ENCODE results near the gene VPS37C. TPM values are rescaled to one million over a fixed set of nuclear protein-coding genes. Genes with fewer than 3 reads are reported as not detected.

VPS37C gene
- total and polyA plus RNA-seq, 4 donors, result 2.6 to 6.1 (median 5.1) TPM

DNA sequence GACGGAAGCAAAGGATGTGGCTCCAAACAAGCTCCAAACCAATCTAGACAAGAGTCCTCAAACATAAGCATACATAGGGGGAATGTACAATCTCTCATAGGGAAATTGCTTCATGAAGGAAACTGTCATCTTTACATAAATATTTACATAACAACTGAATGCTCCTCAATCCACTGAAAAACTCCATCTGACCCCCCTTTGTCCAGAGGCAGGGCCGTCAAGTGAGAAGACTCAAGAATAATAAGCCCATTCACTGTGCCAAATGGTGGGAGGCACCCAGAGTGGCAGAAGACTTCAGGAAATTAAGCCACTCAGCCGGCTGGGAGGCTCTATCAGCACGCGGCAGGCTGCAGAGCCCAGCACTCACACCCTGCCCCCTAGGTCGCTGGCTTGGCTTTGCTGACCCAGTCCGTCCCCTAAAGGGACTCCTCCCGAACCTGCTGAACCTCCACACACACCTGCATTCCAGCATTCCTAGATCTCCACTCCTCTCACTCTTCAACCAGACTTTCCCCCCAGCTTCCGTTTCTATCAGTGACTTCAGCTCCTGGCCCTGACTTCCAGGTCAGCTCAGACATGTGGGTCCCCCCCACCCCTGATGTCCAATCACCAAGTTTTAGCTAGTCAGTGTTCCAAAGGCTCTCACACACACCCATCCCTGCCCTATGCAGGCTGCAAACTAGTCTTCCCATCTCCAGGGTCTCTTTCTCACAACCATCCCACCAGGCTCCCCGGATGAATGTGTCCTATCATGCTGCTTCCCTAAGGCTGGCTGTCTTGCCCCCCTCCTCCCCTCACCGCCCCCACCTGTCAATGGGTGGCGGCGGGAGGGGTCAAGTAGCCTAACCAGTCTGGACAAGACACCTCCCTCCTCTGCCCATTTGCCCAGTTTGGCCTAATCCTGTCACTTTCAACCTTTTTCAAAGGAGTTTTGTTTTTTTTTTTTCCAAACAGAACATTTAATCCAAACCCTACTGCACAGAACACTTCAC lies 11.3 kb downstream of the VPS37C start:
- no peak for TF ChIP-seq HNF4A (conservative IDR thresholded peaks at IDR 0.05)
- TF ChIP-seq FOXA1 (IDR thresholded peaks at IDR 0.05), result no peak
- no peak for TF ChIP-seq SP1 (IDR thresholded peaks at IDR 0.05)
- TF ChIP-seq, protein P1, sequence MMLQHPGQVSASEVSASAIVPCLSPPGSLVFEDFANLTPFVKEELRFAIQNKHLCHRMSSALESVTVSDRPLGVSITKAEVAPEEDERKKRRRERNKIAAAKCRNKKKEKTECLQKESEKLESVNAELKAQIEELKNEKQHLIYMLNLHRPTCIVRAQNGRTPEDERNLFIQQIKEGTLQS (IDR thresholded peaks at IDR 0.05), result no peak
- no peak for TF ChIP-seq NR2F2 (IDR thresholded peaks at IDR 0.05)
- no peak for TF ChIP-seq YY1 (IDR thresholded peaks at IDR 0.05)
- TF ChIP-seq, protein P2, sequence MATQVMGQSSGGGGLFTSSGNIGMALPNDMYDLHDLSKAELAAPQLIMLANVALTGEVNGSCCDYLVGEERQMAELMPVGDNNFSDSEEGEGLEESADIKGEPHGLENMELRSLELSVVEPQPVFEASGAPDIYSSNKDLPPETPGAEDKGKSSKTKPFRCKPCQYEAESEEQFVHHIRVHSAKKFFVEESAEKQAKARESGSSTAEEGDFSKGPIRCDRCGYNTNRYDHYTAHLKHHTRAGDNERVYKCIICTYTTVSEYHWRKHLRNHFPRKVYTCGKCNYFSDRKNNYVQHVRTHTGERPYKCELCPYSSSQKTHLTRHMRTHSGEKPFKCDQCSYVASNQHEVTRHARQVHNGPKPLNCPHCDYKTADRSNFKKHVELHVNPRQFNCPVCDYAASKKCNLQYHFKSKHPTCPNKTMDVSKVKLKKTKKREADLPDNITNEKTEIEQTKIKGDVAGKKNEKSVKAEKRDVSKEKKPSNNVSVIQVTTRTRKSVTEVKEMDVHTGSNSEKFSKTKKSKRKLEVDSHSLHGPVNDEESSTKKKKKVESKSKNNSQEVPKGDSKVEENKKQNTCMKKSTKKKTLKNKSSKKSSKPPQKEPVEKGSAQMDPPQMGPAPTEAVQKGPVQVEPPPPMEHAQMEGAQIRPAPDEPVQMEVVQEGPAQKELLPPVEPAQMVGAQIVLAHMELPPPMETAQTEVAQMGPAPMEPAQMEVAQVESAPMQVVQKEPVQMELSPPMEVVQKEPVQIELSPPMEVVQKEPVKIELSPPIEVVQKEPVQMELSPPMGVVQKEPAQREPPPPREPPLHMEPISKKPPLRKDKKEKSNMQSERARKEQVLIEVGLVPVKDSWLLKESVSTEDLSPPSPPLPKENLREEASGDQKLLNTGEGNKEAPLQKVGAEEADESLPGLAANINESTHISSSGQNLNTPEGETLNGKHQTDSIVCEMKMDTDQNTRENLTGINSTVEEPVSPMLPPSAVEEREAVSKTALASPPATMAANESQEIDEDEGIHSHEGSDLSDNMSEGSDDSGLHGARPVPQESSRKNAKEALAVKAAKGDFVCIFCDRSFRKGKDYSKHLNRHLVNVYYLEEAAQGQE (IDR thresholded peaks at IDR 0.05), result no peak
- TF ChIP-seq RAD21 (IDR thresholded peaks at IDR 0.05), result no peak
- TF ChIP-seq, protein P3, sequence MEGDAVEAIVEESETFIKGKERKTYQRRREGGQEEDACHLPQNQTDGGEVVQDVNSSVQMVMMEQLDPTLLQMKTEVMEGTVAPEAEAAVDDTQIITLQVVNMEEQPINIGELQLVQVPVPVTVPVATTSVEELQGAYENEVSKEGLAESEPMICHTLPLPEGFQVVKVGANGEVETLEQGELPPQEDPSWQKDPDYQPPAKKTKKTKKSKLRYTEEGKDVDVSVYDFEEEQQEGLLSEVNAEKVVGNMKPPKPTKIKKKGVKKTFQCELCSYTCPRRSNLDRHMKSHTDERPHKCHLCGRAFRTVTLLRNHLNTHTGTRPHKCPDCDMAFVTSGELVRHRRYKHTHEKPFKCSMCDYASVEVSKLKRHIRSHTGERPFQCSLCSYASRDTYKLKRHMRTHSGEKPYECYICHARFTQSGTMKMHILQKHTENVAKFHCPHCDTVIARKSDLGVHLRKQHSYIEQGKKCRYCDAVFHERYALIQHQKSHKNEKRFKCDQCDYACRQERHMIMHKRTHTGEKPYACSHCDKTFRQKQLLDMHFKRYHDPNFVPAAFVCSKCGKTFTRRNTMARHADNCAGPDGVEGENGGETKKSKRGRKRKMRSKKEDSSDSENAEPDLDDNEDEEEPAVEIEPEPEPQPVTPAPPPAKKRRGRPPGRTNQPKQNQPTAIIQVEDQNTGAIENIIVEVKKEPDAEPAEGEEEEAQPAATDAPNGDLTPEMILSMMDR (IDR thresholded peaks at IDR 0.05; ENCODE audit: low read depth, low read length, missing input control), result no peak
- no peak for TF ChIP-seq TAF1 (conservative IDR thresholded peaks at IDR 0.05)
- TF ChIP-seq, protein P4, sequence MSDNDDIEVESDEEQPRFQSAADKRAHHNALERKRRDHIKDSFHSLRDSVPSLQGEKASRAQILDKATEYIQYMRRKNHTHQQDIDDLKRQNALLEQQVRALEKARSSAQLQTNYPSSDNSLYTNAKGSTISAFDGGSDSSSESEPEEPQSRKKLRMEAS (IDR thresholded peaks at IDR 0.05), result no peak
- TF ChIP-seq HNF4G (IDR thresholded peaks at IDR 0.05), result no peak
- TF ChIP-seq FOXA2 (IDR thresholded peaks at IDR 0.05), result no peak
- TF ChIP-seq, protein P5, sequence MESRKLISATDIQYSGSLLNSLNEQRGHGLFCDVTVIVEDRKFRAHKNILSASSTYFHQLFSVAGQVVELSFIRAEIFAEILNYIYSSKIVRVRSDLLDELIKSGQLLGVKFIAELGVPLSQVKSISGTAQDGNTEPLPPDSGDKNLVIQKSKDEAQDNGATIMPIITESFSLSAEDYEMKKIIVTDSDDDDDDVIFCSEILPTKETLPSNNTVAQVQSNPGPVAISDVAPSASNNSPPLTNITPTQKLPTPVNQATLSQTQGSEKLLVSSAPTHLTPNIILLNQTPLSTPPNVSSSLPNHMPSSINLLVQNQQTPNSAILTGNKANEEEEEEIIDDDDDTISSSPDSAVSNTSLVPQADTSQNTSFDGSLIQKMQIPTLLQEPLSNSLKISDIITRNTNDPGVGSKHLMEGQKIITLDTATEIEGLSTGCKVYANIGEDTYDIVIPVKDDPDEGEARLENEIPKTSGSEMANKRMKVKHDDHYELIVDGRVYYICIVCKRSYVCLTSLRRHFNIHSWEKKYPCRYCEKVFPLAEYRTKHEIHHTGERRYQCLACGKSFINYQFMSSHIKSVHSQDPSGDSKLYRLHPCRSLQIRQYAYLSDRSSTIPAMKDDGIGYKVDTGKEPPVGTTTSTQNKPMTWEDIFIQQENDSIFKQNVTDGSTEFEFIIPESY (IDR thresholded peaks at IDR 0.05), result no peak
- TF ChIP-seq GABPA (IDR thresholded peaks at IDR 0.05 in 1 of 2, conservative IDR thresholded peaks at IDR 0.05 in 1 of 2), result no peak
- no peak for TF ChIP-seq JUND (IDR thresholded peaks at IDR 0.05)
- no peak for TF ChIP-seq EGR1 (IDR thresholded peaks at IDR 0.05; ENCODE audit: low read depth in 2 of 2)
- TF ChIP-seq RXRA (IDR thresholded peaks at IDR 0.05), result no peak
- H3K9ac ChIP-seq (ENCODE audit: low read depth in 1 of 2, low read length in 2 of 2), result no peak overlapping the region

More for the DNA sequence above, 11.3 kb downstream of the VPS37C start:
- H3K36me3 ChIP-seq (ENCODE audit: control insufficient read depth in 4 of 4, insufficient read depth in 3 of 4, low read depth in 1 of 4, low read length in 3 of 4), result no peaks in the 10 kb centered on the region
- peaks cover 0 to 7% (median 2%) of the 10 kb centered on the region in 4 donors for H3K4me1 ChIP-seq (ENCODE audit: control insufficient read depth in 4 of 4, insufficient read depth in 4 of 4, low read length in 3 of 4)
- H3K9me3 ChIP-seq (ENCODE audit: control insufficient read depth in 4 of 4, low read length in 3 of 4), result no peaks in the 10 kb centered on the region
- H3K4me3 ChIP-seq (ENCODE audit: low read depth in 1 of 3, low read length in 3 of 3), result no peak overlapping the region
- DNase-seq (ENCODE audit: low spot score), result peak; percentile 71
- no peaks in the 10 kb centered on the region for H3K27me3 ChIP-seq (ENCODE audit: control insufficient read depth in 4 of 4, insufficient read depth in 4 of 4, low read length in 3 of 4)
- WGBS, result 68% methylated on average over 13 of the region's 13 CpGs
- H3K27ac ChIP-seq (ENCODE audit: low read depth in 1 of 2, low read length in 2 of 2), result no peak overlapping the region
